K562 (cell line): Measurements from ENCODE around the gene PCP2. TPM values are rescaled to one million over a fixed set of nuclear protein-coding genes. Genes with fewer than 3 reads are reported as not detected.
A peak's percentile ranks its signal among the peaks of the same experiment; 100 is the strongest.

Experiments used
- CBX2 ChIP-seq: fragments of 200-600 bp; sonication (generic); IDR thresholded peaks from one replicate; pipeline ENCODE4 v1.6.1; 2012; ENCODE audit warnings: mild to moderate bottlenecking, low read length, inconsistent platforms; ENCODE audit not compliant: insufficient read depth, poor library complexity, severe bottlenecking
- COPS2 ChIP-seq: fragments of 450-650 bp; conservative IDR thresholded peaks from 2 replicates; pipeline ENCODE4 v1.6.1; 2016; ENCODE audit warnings: mild to moderate bottlenecking, moderate library complexity
- CREB1 ChIP-seq, 2 experiments: sonication (generic) in 1 of 2; formaldehyde crosslinking in 1 of 2; IDR thresholded peaks; 2 replicates each; pipeline versions ENCODE4 v1.6.1 to v1.8.0; 2012 to 2022; ENCODE audit warnings: inconsistent platforms in 1 of 2, mild to moderate bottlenecking in 1 of 2, missing genetic modification reagents in 1 of 2, moderate library complexity in 1 of 2
- ELF1 ChIP-seq: fragments of 200-800 bp; sonication (Bioruptor generic); IDR thresholded peaks from 2 replicates; pipeline ENCODE4 v1.6.1; 2016; ENCODE audit warnings: missing genetic modification characterization, missing compliant biosample characterization
- GTF2E2 ChIP-seq: fragments of 200-800 bp; sonication (Bioruptor generic); IDR thresholded peaks from 2 replicates; pipeline ENCODE4 v1.6.1; 2016; ENCODE audit warnings: missing genetic modification characterization, missing compliant biosample characterization
- HDAC6 ChIP-seq: IDR thresholded peaks from 2 replicates; pipeline ENCODE4 v1.6.1; 2012; ENCODE audit warnings: low read depth, mild to moderate bottlenecking, control low read depth, inconsistent platforms, low read length, moderate library complexity
- HDGF ChIP-seq: fragments of 450-650 bp; IDR thresholded peaks from 2 replicates; pipeline ENCODE4 v1.6.1; 2016
- HIVEP1 ChIP-seq: fragments of 250-450 bp; sonication (Bioruptor Pico); IDR thresholded peaks from 2 replicates; pipeline ENCODE4 v1.4.0; 2020; ENCODE audit warnings: mild to moderate bottlenecking
- NFIC ChIP-seq: fragments of 450-650 bp; IDR thresholded peaks from 2 replicates; pipeline ENCODE4 v1.6.1; 2017; ENCODE audit warnings: mild to moderate bottlenecking, inconsistent platforms
- NUFIP1 ChIP-seq: fragments of 450-650 bp; IDR thresholded peaks from 2 replicates; pipeline ENCODE4 v1.6.1; 2018; ENCODE audit not compliant: partially characterized antibody
- TAL1 ChIP-seq: fragments of 450-650 bp; IDR thresholded peaks from 2 replicates; pipeline ENCODE4 v1.6.1; 2016; ENCODE audit warnings: mild to moderate bottlenecking
- ZNF146 ChIP-seq: IDR thresholded peaks from one replicate; pipeline ENCODE4 v1.6.1; 2018; ENCODE audit warnings: missing compliant biosample characterization; ENCODE audit not compliant: unreplicated experiment
- ZNF197 ChIP-seq: fragments of 200-800 bp; sonication (Bioruptor generic); IDR thresholded peaks from 2 replicates; pipeline ENCODE4 v1.6.1; 2016; ENCODE audit warnings: low read depth, missing genetic modification characterization, missing compliant biosample characterization
- ZNF324 ChIP-seq: fragments of 250-450 bp; sonication (Bioruptor Pico); IDR thresholded peaks from 2 replicates; pipeline ENCODE4 v1.4.0; 2020; ENCODE audit warnings: mild to moderate bottlenecking
- ZNF77 ChIP-seq: fragments of 250-450 bp; sonication (Bioruptor Pico); IDR thresholded peaks from 2 replicates; pipeline ENCODE4 v1.5.0; 2020
- polyA plus RNA-seq, 8 experiments: library from polyadenylated mRNA; depleted of rRNA in 4 of 8; stranded (reverse) in 5 of 8; unstranded in 3 of 8; fragments of >200 nt; fragmentation: Nextera tagmentation in 2 of 8; fragmentation: Illumina TruSeq in 1 of 8; extraction: Ambion mirVana in 2 of 8; extraction: Trizol in 1 of 8; gene quantifications; 2 replicates each; pipeline versions ENCODE4 v1.2.1 to v1.2.3, GENCODE V29; 2011 to 2014; ENCODE audit warnings: inconsistent platforms in 1 of 8, missing spikeins in 1 of 8
- total RNA-seq, 7 experiments: library from RNA; depleted of rRNA in 6 of 7; stranded (reverse); fragments of >200 nt in 6 of 7; fragmentation: Illumina TruSeq in 2 of 7; extraction: Trizol in 2 of 7; gene quantifications; 2 replicates each; pipeline versions ENCODE4 v1.2.1 to v1.2.3, GENCODE V29; 2011 to 2021; ENCODE audit warnings: low replicate concordance in 1 of 7
- TF ChIP-seq, protein P1 (sequence below): fragments of 250-450 bp; sonication (Bioruptor Pico); IDR thresholded peaks from 2 replicates; pipeline ENCODE4 v1.8.0; 2022; ENCODE audit warnings: inconsistent platforms, mild to moderate bottlenecking, moderate library complexity, borderline replicate concordance
- TF ChIP-seq, protein P2 (sequence below): sonication (generic); formaldehyde crosslinking; IDR thresholded peaks from 2 replicates; pipeline ENCODE4 v1.8.1; 2023; ENCODE audit warnings: mild to moderate bottlenecking, missing genetic modification reagents
- TF ChIP-seq, protein P3 (sequence below), 2 experiments: IDR thresholded peaks in 1 of 2; conservative IDR thresholded peaks in 1 of 2; 2 replicates each; pipeline ENCODE4 v1.6.1; 2016; ENCODE audit warnings: low read depth in 2 of 2, mild to moderate bottlenecking in 1 of 2, missing compliant biosample characterization in 1 of 2, missing genetic modification characterization in 1 of 2, moderate library complexity in 1 of 2
- TF ChIP-seq, protein P4 (sequence below): fragments of 200-800 bp; sonication (Bioruptor generic); IDR thresholded peaks from 2 replicates; pipeline ENCODE4 v1.6.1; 2017; ENCODE audit warnings: missing genetic modification characterization, missing compliant biosample characterization

The PCP2 gene
- total and polyA plus RNA-seq, 9 of the 15 experiments (the other 6 are each of a cell fraction or from before 2014, with no cell fraction given) = 0.17 to 1.3 (median 0.49) TPM; not detected in 3

DNA sequence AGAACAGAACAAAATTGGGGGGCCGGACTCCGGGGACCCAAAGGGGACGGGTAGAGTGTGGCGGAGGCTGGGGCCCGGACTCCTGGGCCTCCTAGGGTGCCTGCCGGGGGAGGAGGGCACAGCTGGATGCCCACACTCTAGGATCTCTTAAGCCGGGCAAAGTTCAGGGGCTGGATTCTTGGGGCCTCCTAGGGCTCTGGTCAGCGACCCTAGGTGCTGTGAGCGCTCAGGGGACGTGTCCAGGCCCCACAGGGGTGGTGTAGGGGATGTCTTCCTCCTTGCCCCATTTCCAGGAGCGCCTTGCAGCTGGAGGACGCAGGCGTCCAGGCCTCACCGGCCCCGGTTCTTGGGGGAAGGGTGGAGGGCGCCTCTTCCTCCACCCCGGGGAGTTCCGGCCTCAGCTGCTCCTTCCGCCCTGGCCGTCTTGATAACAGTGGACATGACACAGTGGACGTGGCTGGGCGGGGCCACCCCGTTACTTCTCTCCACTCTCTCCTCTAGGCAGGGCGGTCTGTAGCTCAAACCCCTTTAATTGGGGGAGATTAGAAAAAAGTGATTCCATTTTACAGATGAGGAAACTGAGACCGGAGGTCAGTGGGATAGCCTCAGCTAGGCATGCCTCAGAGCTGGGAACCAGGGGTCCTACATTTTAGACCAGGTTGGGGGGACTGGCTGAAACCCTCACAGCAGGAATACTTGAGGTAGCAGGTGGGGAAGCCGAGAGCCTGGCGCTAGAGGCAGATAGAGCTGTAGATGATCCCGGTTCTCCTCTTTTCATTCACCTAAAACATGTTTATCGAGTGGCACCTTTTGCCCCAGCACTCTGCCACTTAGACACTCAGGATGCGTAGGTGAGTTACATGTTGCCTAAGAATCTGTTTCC lies 4.1 kb upstream of the PCP2 start (continued):
- TF ChIP-seq, protein P1, sequence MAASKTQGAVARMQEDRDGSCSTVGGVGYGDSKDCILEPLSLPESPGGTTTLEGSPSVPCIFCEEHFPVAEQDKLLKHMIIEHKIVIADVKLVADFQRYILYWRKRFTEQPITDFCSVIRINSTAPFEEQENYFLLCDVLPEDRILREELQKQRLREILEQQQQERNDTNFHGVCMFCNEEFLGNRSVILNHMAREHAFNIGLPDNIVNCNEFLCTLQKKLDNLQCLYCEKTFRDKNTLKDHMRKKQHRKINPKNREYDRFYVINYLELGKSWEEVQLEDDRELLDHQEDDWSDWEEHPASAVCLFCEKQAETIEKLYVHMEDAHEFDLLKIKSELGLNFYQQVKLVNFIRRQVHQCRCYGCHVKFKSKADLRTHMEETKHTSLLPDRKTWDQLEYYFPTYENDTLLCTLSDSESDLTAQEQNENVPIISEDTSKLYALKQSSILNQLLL = no peak
- TF ChIP-seq TAL1 (no peak; the same call in 1 of the 2 replicates), ZNF324 (no peak), CREB1 (IDR thresholded peaks at IDR 0.05) (no peak), CREB1 (CRISPR knock-in tag; IDR thresholded peaks at IDR 0.05) (0 out of 2 replicates have a peak, but pooled peaks have one; percentile 38), ZNF146 (CRISPR knock-in tag) (no peak), ELF1 (tag) (peak; percentile 9; the same call in 1 of the 2 replicates), ZNF77 (CRISPR knock-in tag) (no peak), ZNF197 (no peak), NUFIP1 (no peak), CBX2 (no peak), GTF2E2 (peak; percentile 82; the same call in 1 of the 2 replicates), HIVEP1 (CRISPR knock-in tag) (no peak), COPS2 (no peak), NFIC (peak; percentile 6), HDGF (no peak), HDAC6 (no peak)
- TF ChIP-seq, protein P2, sequence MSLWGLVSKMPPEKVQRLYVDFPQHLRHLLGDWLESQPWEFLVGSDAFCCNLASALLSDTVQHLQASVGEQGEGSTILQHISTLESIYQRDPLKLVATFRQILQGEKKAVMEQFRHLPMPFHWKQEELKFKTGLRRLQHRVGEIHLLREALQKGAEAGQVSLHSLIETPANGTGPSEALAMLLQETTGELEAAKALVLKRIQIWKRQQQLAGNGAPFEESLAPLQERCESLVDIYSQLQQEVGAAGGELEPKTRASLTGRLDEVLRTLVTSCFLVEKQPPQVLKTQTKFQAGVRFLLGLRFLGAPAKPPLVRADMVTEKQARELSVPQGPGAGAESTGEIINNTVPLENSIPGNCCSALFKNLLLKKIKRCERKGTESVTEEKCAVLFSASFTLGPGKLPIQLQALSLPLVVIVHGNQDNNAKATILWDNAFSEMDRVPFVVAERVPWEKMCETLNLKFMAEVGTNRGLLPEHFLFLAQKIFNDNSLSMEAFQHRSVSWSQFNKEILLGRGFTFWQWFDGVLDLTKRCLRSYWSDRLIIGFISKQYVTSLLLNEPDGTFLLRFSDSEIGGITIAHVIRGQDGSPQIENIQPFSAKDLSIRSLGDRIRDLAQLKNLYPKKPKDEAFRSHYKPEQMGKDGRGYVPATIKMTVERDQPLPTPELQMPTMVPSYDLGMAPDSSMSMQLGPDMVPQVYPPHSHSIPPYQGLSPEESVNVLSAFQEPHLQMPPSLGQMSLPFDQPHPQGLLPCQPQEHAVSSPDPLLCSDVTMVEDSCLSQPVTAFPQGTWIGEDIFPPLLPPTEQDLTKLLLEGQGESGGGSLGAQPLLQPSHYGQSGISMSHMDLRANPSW (CRISPR knock-in tag) = no peak
- TF ChIP-seq, protein P3, sequence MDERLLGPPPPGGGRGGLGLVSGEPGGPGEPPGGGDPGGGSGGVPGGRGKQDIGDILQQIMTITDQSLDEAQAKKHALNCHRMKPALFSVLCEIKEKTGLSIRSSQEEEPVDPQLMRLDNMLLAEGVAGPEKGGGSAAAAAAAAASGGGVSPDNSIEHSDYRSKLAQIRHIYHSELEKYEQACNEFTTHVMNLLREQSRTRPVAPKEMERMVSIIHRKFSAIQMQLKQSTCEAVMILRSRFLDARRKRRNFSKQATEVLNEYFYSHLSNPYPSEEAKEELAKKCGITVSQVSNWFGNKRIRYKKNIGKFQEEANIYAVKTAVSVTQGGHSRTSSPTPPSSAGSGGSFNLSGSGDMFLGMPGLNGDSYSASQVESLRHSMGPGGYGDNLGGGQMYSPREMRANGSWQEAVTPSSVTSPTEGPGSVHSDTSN (CRISPR knock-in tag; IDR thresholded peaks at IDR 0.05; ENCODE audit: low read depth) = no peak
- TF ChIP-seq, protein P3 (tag; conservative IDR thresholded peaks at IDR 0.05; ENCODE audit: low read depth) = no peak
- TF ChIP-seq, protein P4, sequence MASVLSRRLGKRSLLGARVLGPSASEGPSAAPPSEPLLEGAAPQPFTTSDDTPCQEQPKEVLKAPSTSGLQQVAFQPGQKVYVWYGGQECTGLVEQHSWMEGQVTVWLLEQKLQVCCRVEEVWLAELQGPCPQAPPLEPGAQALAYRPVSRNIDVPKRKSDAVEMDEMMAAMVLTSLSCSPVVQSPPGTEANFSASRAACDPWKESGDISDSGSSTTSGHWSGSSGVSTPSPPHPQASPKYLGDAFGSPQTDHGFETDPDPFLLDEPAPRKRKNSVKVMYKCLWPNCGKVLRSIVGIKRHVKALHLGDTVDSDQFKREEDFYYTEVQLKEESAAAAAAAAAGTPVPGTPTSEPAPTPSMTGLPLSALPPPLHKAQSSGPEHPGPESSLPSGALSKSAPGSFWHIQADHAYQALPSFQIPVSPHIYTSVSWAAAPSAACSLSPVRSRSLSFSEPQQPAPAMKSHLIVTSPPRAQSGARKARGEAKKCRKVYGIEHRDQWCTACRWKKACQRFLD (CRISPR knock-in tag) = no peak
